Activated T-helper 17 cell treated with anti-CD3 and anti-CD28 coated beads, Interleukin-2, amount 50 U/mL, for 72 hours (primary cell): ENCODE data around the gene CDC14B. TPM values are rescaled to one million over a fixed set of nuclear protein-coding genes. Genes with fewer than 3 reads are reported as not detected.
"Not testable (repeated sequence)": the region's sequence is repeated elsewhere in the genome, so short reads cannot be mapped to it uniquely, and the experiment has no call there.

Experiments
- ATAC-seq: fragments of 150-1000 bp; cut with Tn5 transposase; replicated peaks from 2 replicates; pipeline ENCODE4 v1.10.0; 2021; ENCODE audit warnings: mild to moderate bottlenecking, moderate library complexity
- H3K27ac Mint-ChIP-seq: one replicate; pipeline ENCODE4 v1.8.0; 2022; ENCODE audit warnings: mixed read lengths
- H3K27me3 Mint-ChIP-seq: one replicate; pipeline ENCODE4 v1.8.0; 2022; ENCODE audit warnings: mixed read lengths
- H3K36me3 Mint-ChIP-seq: one replicate; pipeline ENCODE4 v1.8.0; 2022; ENCODE audit warnings: low read depth, mild to moderate bottlenecking, mixed read lengths
- H3K4me1 Mint-ChIP-seq: one replicate; pipeline ENCODE4 v1.8.0; 2022; ENCODE audit warnings: mixed read lengths
- H3K4me3 Mint-ChIP-seq: one replicate; pipeline ENCODE4 v1.8.0; 2022; ENCODE audit warnings: mild to moderate bottlenecking, mixed read lengths
- H3K9me3 Mint-ChIP-seq: one replicate; pipeline ENCODE4 v1.8.0; 2022; ENCODE audit warnings: mixed read lengths
- total RNA-seq, 2 donors: library from RNA; stranded (reverse); gene quantifications; one replicate each; pipeline ENCODE4 v1.2.3, GENCODE V29; 2022

CDC14B gene
- total RNA-seq, 2 donors from 2014 or later: 2.4 to 6.5 TPM

GRCh38 chr9:96587338-96588315 lies 32.0 kb downstream of the CDC14B start:
- Mint-ChIP-seq H3K9me3 (no peaks in the 10 kb centered on the region), H3K36me3 (no peaks in the 10 kb centered on the region), H3K27ac (no peak overlapping the region), H3K27me3 (peaks cover 14% of the 10 kb centered on the region), H3K4me1 (peaks cover 5% of the 10 kb centered on the region), H3K4me3 (no peak overlapping the region)
- no peak for ATAC-seq

DNA sequence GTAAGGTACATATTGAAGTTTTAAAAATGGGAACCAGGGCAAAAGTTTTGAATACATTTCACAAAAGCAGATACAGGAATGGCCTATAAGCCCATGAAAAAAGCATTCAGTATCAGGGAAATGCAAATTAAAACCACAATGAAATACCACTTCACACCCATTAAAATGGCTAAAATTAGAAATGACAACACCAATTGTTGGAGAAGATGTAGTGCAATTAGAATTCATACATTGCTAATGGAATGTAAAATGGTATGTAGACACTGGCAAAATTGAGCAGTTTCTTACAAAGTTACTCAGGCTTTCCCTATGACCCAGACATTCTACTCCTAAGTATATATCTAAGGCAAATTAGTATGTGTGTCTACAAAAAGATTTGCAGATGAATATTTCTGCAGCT lies 34.2 kb downstream of the CDC14B start:
- Mint-ChIP-seq H3K9me3 (no peaks in the 10 kb centered on the region), H3K27ac (no peak overlapping the region), H3K27me3 (peaks cover 10% of the 10 kb centered on the region), H3K36me3 (no peaks in the 10 kb centered on the region), H3K4me1 (peaks cover 5% of the 10 kb centered on the region), H3K4me3 (no peak overlapping the region)
- ATAC-seq: no peak

GRCh38 chr9:96582199-96582598 lies 37.4 kb downstream of the CDC14B start:
- not testable (repeated sequence) for H3K9me3 Mint-ChIP-seq, H3K36me3 Mint-ChIP-seq, H3K27ac Mint-ChIP-seq, ATAC-seq, H3K27me3 Mint-ChIP-seq, H3K4me3 Mint-ChIP-seq, H3K4me1 Mint-ChIP-seq

GRCh38 chr9:96581786-96582185 lies 37.9 kb downstream of the CDC14B start:
- H3K9me3 Mint-ChIP-seq: no peaks in the 10 kb centered on the region
- H3K27me3 Mint-ChIP-seq: peaks cover 3% of the 10 kb centered on the region
- H3K4me3 Mint-ChIP-seq: no peak overlapping the region
- ATAC-seq: no peak
- no peaks in the 10 kb centered on the region for H3K36me3 Mint-ChIP-seq
- no peaks in the 10 kb centered on the region for H3K4me1 Mint-ChIP-seq
- H3K27ac Mint-ChIP-seq: no peak overlapping the region

DNA sequence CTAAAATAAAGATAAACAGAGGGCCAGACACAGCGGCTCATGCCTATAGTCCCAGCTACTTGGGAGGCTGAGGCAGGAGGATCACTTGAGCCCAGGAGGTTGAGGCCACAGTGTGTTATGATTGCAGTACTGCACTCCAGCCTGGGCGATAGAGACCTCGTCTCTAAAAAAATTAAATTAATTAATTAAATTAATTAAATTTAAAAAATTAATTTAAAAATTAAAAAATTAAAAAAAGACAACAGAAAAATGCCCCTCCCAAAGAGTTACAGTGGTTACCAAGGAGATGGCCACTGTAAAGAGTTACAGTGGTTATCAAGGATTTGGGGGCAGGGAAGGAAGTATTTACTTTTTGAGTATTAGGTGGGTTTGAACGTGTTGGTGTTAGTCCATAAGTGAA lies 38.3 kb downstream of the CDC14B start:
- H3K27ac Mint-ChIP-seq: no peak overlapping the region
- H3K9me3 Mint-ChIP-seq: no peaks in the 10 kb centered on the region
- no peak for ATAC-seq

DNA sequence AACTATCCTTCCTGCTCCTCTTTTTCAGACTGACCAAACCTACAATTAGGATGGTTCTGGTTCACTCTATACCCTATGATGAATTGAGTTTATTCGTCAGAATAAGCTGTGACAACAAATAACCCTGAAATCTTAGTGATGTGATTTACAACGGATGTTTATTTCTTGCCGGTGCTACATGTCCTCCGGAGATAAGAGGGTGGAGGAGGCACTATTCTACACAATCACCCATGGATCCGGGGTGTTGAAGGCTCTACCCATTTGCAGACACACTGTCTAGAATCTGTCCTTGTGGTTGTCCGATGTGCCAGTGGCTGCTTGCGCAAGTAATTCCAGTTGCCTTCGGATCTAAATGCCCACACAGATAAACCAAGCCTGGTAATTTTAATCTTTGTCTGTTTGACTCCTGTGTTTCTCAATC lies 44.7 kb downstream of the CDC14B start:
- Mint-ChIP-seq H3K9me3 (no peaks in the 10 kb centered on the region), H3K27ac (no peak overlapping the region), H3K27me3 (no peaks in the 10 kb centered on the region), H3K36me3 (no peaks in the 10 kb centered on the region), H3K4me3 (no peak overlapping the region), H3K4me1 (no peaks in the 10 kb centered on the region)
- no peak for ATAC-seq

More for the DNA sequence above, 38.3 kb downstream of the CDC14B start:
- Mint-ChIP-seq H3K27me3 (peaks cover 3% of the 10 kb centered on the region), H3K4me1 (no peaks in the 10 kb centered on the region), H3K4me3 (no peak overlapping the region), H3K36me3 (no peaks in the 10 kb centered on the region)

DNA sequence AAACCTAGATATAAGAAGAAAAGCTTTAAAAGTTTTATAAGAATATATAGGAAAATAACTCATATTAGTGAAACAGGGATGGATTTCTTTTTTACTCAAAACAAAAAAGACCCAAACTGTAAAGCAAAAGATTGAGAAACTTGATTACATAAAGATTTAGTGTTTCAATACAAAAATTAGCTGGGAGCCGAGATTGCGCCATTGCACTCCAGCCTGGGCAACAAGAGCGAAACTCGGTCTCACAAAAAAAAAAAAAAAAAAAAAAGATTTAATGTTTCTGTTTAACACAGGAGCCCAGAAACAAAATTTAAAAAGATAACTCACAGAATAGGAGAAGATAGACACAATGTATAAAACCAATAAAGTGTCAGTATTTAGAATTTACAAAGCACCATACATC lies 45.2 kb downstream of the CDC14B start:
- Mint-ChIP-seq H3K9me3 (no peaks in the 10 kb centered on the region), H3K36me3 (no peaks in the 10 kb centered on the region), H3K27me3 (no peaks in the 10 kb centered on the region), H3K4me1 (no peaks in the 10 kb centered on the region), H3K4me3 (no peak overlapping the region), H3K27ac (no peak overlapping the region)
- no peak for ATAC-seq

GRCh38 chr9:96567203-96567700 lies 52.4 kb downstream of the CDC14B start:
- Mint-ChIP-seq H3K4me1 (peaks cover 9% of the 10 kb centered on the region), H3K9me3 (no peaks in the 10 kb centered on the region), H3K27me3 (no peaks in the 10 kb centered on the region), H3K36me3 (peaks cover 6% of the 10 kb centered on the region), H3K4me3 (peak overlapping the region; percentile 83), H3K27ac (peak overlapping the region; percentile 84)
- ATAC-seq: peak; percentile 32

DNA sequence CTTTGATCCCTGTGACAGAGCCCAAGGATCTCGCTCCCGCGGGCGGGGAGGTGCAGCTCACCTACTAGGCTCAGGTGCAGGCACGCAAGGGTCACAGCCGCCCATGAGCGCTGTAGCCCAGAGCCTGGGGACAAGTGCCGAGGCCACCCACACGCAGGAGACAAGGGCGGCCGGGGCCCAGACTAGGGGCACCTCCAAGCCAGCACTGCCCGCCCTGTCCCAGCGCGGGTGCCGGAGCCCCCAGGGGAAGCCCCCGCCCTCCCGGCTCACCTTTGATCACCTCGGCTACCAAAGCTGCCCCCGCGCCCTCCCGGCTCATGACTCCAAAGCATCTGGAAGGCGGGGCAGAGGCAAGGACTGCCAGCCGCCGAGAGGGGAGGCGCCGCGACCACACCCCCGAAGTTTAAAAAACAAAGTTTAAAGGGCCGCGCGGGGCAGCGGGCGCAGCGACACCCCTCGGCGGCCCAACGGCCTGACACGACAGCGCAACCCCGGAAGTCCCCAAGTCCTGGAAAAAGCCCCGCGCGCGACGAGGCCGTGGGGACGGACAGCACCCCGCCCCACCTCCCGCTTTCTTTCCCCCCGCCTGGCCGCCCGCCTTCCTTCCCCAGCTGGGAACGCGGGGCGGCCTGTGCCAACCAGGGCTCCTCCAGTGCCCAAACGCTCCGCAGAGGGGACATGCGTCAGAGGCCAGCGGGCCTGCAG lies 53.0 kb downstream of the CDC14B start:
- no peaks in the 10 kb centered on the region for H3K9me3 Mint-ChIP-seq
- no peaks in the 10 kb centered on the region for H3K27me3 Mint-ChIP-seq
- peak overlapping the region; percentile 84 for H3K27ac Mint-ChIP-seq
- peaks cover 9% of the 10 kb centered on the region for H3K4me1 Mint-ChIP-seq
- H3K4me3 Mint-ChIP-seq: peak overlapping the region; percentile 83
- ATAC-seq: peak; percentile 83
- peaks cover 6% of the 10 kb centered on the region for H3K36me3 Mint-ChIP-seq

DNA sequence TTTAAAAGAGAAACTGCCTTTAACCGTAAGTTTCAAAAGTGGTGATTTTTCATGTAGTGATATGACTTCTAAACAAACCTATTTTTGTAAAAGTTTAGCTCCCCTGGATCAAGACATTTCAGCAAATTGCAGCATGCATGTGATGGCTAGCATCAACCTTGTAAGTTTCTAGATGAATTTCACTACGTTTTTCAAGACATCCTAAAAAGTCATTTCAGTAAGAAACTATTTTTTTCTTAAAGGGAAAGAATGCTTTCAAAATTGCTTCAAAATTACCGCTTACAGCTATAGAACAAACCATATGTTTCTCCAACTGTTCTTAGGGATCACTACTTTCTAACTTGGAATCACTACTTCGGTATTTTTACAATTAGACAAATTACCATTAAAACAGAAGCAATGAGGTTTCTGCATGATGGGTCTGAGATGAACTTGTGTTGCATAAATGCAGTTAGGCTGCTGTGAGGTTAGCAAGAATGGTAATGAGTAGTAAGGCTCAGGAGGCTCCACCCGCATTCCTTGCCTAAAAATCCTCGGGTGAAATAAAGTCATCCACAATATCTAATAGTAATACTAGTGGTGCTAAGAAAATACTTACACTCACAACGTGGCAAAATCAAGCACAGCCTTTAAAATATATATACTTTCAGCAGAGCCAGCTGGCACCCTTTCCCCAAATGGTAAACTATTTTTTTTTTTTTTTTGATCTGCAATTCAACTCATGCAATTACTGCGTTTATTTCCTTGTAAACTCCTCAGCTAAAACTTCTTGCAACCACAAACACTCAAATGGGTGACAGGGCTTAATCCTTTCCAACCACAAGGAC lies 53.8 kb downstream of the CDC14B start:
- Mint-ChIP-seq H3K27me3 (no peaks in the 10 kb centered on the region), H3K9me3 (no peaks in the 10 kb centered on the region), H3K27ac (peak overlapping the region; percentile 84), H3K36me3 (peaks cover 6% of the 10 kb centered on the region), H3K4me1 (peaks cover 9% of the 10 kb centered on the region), H3K4me3 (peak overlapping the region; percentile 83)
- peak; percentile 25 for ATAC-seq

- H3K4me3 Mint-ChIP-seq: peak overlapping the region; percentile 83
- H3K9me3 Mint-ChIP-seq: no peaks in the 10 kb centered on the region
- peaks cover 9% of the 10 kb centered on the region for H3K4me1 Mint-ChIP-seq
- peaks cover 6% of the 10 kb centered on the region for H3K36me3 Mint-ChIP-seq
- no peak overlapping the region for H3K27ac Mint-ChIP-seq
- ATAC-seq: no peak
- no peaks in the 10 kb centered on the region for H3K27me3 Mint-ChIP-seq
These were observed 55.4 kb downstream of the CDC14B start for GRCh38 chr9:96564217-96564616.

GRCh38 chr9:96559339-96559943 lies 60.2 kb downstream of the CDC14B start:
- Mint-ChIP-seq H3K27me3 (no peaks in the 10 kb centered on the region), H3K4me3 (no peak overlapping the region), H3K36me3 (peaks cover 6% of the 10 kb centered on the region), H3K4me1 (peaks cover 8% of the 10 kb centered on the region), H3K27ac (no peak overlapping the region), H3K9me3 (no peaks in the 10 kb centered on the region)
- no peak for ATAC-seq

GRCh38 chr9:96557921-96558320 lies 61.7 kb downstream of the CDC14B start:
- no peak for ATAC-seq
- Mint-ChIP-seq H3K4me3 (no peak overlapping the region), H3K27me3 (no peaks in the 10 kb centered on the region)

More at GRCh38 chr9:96557921-96558320, 61.7 kb downstream of the CDC14B start:
- Mint-ChIP-seq H3K27ac (no peak overlapping the region), H3K4me1 (peaks cover 11% of the 10 kb centered on the region), H3K36me3 (peaks cover 5% of the 10 kb centered on the region), H3K9me3 (no peaks in the 10 kb centered on the region)
